ENCODE data around the gene FGF4. TPM values are rescaled to one million over a fixed set of nuclear protein-coding genes. Genes with fewer than 3 reads are reported as not detected.

The FGF4 gene
- total RNA-seq, 2 donors from 2014 or later: not detected

DNA sequence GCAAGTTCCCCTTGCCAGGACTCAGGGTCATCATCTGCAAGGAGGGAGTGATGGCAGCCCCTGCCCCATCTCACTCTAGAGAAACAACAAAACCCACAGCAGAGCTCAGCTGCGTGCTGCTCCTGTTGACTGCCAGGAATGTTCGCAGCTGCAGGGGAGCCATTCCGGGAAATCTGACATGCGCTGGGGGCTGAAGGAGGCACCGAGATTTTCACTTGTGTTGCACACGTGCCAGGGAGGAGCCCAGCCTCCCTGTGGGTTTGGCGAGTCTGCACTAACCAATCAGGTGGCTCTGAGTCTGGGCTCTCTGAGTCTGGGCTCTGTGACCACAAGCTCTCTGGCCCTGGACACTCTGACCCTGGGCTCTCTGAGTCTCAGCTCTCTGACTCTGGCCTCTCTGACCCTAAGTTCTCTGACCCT lies 33.5 kb upstream of the FGF4 start:
- no peaks in the 10 kb centered on the region for H3K27me3 ChIP-seq
- DNase-seq (no peak), ATAC-seq (no peak)
- WGBS, 2 donors: 8 to 19% methylated on average over 7 of the region's 7 CpGs
- H3K36me3 ChIP-seq (replicated peaks in 1 of 2; ENCODE audit: insufficient read depth in 1 of 2, low read depth in 2 of 2): no peaks in the 10 kb centered on the region
- no peaks in the 10 kb centered on the region for H3K9me3 ChIP-seq
- intact Hi-C loops (cut with DNase I): no loop called here
- TF ChIP-seq CTCF (IDR thresholded peaks at IDR 0.05) (no peak), POLR2A (IDR thresholded peaks at IDR 0.05) (no peak)
- H3K4me1 ChIP-seq: no peaks in the 10 kb centered on the region
- H3K4me3 ChIP-seq: no peak overlapping the region
- H3K27ac ChIP-seq: no peak overlapping the region

DNA sequence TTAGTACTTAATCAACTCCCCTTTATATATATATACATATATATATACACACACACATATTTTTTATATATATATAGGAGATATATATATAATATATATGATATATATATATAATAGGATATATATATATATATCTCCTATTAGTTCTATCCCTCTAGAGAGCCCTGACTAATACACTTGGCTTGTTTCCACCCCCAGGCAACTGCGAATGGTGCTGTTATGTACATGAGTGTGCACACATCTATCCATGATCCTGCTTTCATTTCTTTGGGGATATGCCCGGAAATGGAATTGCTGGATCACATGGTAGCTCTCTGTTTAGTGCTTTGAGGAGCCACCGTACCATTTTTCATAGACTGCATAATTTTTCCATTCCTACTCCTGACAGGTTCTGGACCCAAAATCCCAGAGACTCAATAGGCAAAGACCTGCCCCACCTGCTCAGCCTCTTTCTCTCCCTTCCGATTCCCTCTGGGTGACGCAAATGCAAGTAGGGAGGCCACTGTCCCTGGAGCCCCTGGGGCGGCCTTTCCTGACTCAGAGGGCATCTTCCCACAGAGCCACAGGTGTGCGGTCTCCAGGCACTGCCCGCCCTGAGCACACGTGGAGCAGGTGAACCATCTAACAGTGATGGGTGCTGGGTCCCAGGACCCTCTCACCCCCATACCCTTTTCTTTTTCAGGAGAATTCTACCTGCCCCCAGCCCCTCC lies 32.1 kb upstream of the FGF4 start:
- TF ChIP-seq CTCF (IDR thresholded peaks at IDR 0.05) (no peak), POLR2A (IDR thresholded peaks at IDR 0.05) (no peak)
- Histone ChIP-seq H3K9me3 (no peaks in the 10 kb centered on the region), H3K36me3 (replicated peaks in 1 of 2; ENCODE audit: insufficient read depth in 1 of 2, low read depth in 2 of 2) (no peaks in the 10 kb centered on the region), H3K4me1 (no peaks in the 10 kb centered on the region), H3K27me3 (no peaks in the 10 kb centered on the region), H3K27ac (no peak overlapping the region), H3K4me3 (no peak overlapping the region)
- intact Hi-C loops (cut with DNase I): no loop called here
- ATAC-seq (no peak), DNase-seq (no peak)
- 70 to 84% methylated on average over 9 of the region's 9 CpGs for WGBS, 2 donors

- no peak for DNase-seq
- Histone ChIP-seq H3K27me3 (no peaks in the 10 kb centered on the region), H3K4me3 (no peak overlapping the region), H3K4me1 (no peaks in the 10 kb centered on the region), H3K27ac (no peak overlapping the region), H3K36me3 (replicated peaks in 1 of 2; ENCODE audit: insufficient read depth in 1 of 2, low read depth in 2 of 2) (no peaks in the 10 kb centered on the region), H3K9me3 (no peaks in the 10 kb centered on the region)
- TF ChIP-seq CTCF (IDR thresholded peaks at IDR 0.05) (no peak), POLR2A (IDR thresholded peaks at IDR 0.05) (no peak)
- no peak for ATAC-seq
- intact Hi-C loops (cut with DNase I): no loop called here
- 57% methylated on average over 9 to 19 of the region's 19 CpGs for WGBS, 2 donors
Observed at GRCh38 chr11:69804769-69805508, 29.8 kb upstream of the FGF4 start.

DNA sequence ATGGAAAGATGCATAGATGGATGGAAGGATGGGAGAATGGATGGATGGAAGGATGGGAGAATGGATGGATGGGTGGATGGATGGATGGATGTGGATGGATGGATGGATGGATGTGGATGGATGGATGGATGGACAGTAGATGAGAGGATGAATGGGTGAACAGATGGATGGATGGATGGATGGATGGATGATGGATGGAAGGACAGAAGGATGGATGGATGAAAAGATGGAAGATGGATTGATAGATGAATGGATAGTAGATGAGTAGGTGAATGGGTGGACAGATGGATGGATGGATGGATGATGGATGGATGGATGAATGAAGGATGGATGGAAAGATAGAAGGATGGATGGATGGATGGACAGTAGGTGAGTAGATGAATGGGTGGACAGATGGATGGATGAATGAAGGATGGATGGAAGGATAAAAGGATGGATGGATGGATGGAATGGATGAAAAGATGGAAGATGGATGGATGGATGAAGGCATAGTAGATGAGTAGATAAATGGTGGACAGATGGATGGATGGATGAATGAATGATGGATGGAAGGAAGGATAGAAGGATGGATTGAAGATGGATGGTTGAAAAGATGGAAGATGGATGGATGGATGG lies 28.6 kb upstream of the FGF4 start:
- Histone ChIP-seq H3K27ac (no peak overlapping the region), H3K9me3 (no peaks in the 10 kb centered on the region), H3K27me3 (no peaks in the 10 kb centered on the region), H3K36me3 (replicated peaks in 1 of 2; ENCODE audit: insufficient read depth in 1 of 2, low read depth in 2 of 2) (no peaks in the 10 kb centered on the region), H3K4me1 (no peaks in the 10 kb centered on the region), H3K4me3 (no peak overlapping the region)
- ATAC-seq (no peak), DNase-seq (no peak)
- intact Hi-C loops (cut with DNase I): no loop called here
- no peak for TF ChIP-seq CTCF (IDR thresholded peaks at IDR 0.05)
- TF ChIP-seq POLR2A (IDR thresholded peaks at IDR 0.05): no peak

All from body of pancreas (tissue), 4 donors.